Uterus (tissue), 2 donors: ENCODE measurements around the gene GSTT2.

Experiments
- POLR2A ChIP-seq, 2 donors: fragments of 450-650 bp; IDR thresholded peaks; one replicate each; pipeline ENCODE4 v1.6.1; 2016; ENCODE audit warnings: antibody characterized with exemption in 2 of 2, mild to moderate bottlenecking in 1 of 2, moderate library complexity in 1 of 2
- TF ChIP-seq, protein P1 (sequence below), 4 experiments: fragments of 200-600 bp in 2 of 4; fragments of 450-650 bp in 2 of 4; sonication (generic) in 2 of 4; IDR thresholded peaks; one replicate each; pipeline ENCODE4 v1.5.1; 2016 to 2019; ENCODE audit warnings: antibody characterized with exemption in 4 of 4, mild to moderate bottlenecking in 2 of 4, moderate library complexity in 1 of 4

DNA sequence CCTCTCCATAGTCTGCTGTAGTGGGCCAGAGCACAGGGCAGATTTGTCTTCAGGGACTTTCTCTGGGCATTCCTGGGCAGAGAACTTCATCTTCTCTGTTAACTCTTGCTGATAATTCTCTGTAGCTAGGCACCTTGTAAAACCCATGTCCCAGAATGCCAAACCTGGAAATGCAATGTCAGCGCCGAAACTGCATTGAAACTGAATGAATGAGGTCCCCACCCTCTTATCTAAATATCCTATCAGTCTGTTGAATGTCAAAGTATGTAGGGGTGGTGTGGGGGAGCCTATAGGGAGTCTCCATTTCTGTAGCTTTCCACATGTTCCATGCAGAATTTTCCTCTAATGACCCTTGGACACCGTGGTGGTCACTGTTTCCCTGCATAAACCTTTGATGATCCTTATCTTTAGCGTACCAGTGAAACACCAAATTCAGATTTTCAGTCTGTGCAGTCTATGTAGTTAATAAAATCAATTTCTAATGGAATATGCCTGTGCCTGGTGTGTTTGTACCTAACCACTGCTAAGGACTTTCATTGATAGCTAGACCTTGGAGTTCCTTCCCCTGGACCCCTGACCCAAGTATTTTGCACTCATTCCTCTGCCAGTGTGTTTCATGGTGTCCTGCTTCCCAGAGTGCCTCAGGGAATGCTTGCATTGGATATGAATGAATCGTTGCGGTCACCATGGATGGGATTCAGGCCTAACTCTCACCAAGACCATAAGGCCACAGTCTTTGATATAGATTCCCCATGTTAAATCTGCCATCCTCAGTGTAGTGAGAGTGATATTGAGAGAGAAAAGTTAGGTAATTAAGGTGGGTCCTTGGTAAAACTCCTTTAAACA lies 28.7 kb downstream of the GSTT2 start:
- TF ChIP-seq, protein P1, sequence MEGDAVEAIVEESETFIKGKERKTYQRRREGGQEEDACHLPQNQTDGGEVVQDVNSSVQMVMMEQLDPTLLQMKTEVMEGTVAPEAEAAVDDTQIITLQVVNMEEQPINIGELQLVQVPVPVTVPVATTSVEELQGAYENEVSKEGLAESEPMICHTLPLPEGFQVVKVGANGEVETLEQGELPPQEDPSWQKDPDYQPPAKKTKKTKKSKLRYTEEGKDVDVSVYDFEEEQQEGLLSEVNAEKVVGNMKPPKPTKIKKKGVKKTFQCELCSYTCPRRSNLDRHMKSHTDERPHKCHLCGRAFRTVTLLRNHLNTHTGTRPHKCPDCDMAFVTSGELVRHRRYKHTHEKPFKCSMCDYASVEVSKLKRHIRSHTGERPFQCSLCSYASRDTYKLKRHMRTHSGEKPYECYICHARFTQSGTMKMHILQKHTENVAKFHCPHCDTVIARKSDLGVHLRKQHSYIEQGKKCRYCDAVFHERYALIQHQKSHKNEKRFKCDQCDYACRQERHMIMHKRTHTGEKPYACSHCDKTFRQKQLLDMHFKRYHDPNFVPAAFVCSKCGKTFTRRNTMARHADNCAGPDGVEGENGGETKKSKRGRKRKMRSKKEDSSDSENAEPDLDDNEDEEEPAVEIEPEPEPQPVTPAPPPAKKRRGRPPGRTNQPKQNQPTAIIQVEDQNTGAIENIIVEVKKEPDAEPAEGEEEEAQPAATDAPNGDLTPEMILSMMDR (IDR thresholded peaks at IDR 0.05): no peak
- TF ChIP-seq POLR2A (IDR thresholded peaks at IDR 0.05): no peak
